GM12878 (cell line): Measurements from ENCODE around the gene TOB1.

Experiments
- CBFB ChIP-seq: IDR thresholded peaks from 2 replicates; pipeline ENCODE4 v1.6.1; 2016; ENCODE audit warnings: antibody characterized with exemption, low read depth
- CREB1 ChIP-seq: IDR thresholded peaks from 2 replicates; pipeline ENCODE4 v1.6.1; 2012; ENCODE audit warnings: low read depth, mild to moderate bottlenecking, inconsistent platforms
- PAX8 ChIP-seq: fragments of 450-650 bp; IDR thresholded peaks from 2 replicates; pipeline ENCODE4 v1.6.1; 2017; ENCODE audit warnings: mild to moderate bottlenecking, moderate library complexity
- TF ChIP-seq, protein P1 (sequence below), 3 experiments: IDR thresholded peaks in 2 of 3; conservative IDR thresholded peaks in 1 of 3; 2 replicates each; pipeline ENCODE4 v1.5.1; 2011; ENCODE audit warnings: low read depth in 3 of 3, low read length in 3 of 3, mild to moderate bottlenecking in 3 of 3, control low read depth in 2 of 3, moderate library complexity in 2 of 3, inconsistent platforms in 1 of 3, mixed read lengths in 1 of 3; ENCODE audit not compliant: control insufficient read depth in 2 of 3, insufficient read depth in 1 of 3; ENCODE audit errors: extremely low read depth in 1 of 3

DNA sequence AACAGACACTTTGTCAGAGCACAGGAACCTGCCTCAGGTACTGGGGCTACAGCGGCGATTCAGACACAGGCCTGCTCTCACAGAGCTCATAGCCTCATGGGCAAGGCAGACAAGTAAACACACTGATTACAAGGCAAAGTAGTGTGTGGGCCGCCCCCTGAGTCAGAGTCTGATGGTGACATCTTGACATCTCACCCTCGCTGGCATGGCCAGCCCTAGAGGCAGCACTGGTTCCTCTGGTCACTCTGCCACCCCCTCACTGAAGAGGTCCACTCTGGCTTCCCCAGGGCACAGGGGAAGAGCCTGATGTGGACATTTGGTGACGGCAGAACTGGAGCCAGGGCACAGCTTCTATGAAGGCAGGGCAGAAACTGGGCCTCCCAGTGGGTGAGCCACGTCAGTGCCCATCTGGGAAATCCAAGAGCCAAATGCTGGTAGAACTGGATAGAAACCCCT is 32.9 kb upstream of the TOB1 start:
- TF ChIP-seq CBFB, result no peak
- TF ChIP-seq CREB1, result no peak
- TF ChIP-seq, protein P1, sequence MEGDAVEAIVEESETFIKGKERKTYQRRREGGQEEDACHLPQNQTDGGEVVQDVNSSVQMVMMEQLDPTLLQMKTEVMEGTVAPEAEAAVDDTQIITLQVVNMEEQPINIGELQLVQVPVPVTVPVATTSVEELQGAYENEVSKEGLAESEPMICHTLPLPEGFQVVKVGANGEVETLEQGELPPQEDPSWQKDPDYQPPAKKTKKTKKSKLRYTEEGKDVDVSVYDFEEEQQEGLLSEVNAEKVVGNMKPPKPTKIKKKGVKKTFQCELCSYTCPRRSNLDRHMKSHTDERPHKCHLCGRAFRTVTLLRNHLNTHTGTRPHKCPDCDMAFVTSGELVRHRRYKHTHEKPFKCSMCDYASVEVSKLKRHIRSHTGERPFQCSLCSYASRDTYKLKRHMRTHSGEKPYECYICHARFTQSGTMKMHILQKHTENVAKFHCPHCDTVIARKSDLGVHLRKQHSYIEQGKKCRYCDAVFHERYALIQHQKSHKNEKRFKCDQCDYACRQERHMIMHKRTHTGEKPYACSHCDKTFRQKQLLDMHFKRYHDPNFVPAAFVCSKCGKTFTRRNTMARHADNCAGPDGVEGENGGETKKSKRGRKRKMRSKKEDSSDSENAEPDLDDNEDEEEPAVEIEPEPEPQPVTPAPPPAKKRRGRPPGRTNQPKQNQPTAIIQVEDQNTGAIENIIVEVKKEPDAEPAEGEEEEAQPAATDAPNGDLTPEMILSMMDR (IDR thresholded peaks at IDR 0.05 in 2 of 3, conservative IDR thresholded peaks at IDR 0.05 in 1 of 3; ENCODE audit: control insufficient read depth in 2 of 3, extremely low read depth in 1 of 3, insufficient read depth in 1 of 3, low read depth in 3 of 3, low read length in 3 of 3), result no peak
- no peak for TF ChIP-seq PAX8
